ENCODE data around the gene AP3M1.

- TF ChIP-seq CTCF (IDR thresholded peaks at IDR 0.05) (no peak), POLR2A (IDR thresholded peaks at IDR 0.05) (no peak)
These were observed 44.4 kb upstream of the AP3M1 start for GRCh38 chr10:74194999-74195398.
